Activated naive CD8-positive, alpha-beta T cell (primary cell): ENCODE measurements around the gene ADM.
"Not testable (repeated sequence)": the region's sequence is repeated elsewhere in the genome, so short reads cannot be mapped to it uniquely, and the experiment has no call there.

Experiments
- H3K27ac Mint-ChIP-seq: one replicate; pipeline ENCODE4 v1.8.0; 2021; ENCODE audit warnings: mixed read lengths
- H3K27me3 Mint-ChIP-seq: one replicate; pipeline ENCODE4 v1.8.0; 2021; ENCODE audit warnings: mixed read lengths
- H3K36me3 Mint-ChIP-seq: one replicate; pipeline ENCODE4 v1.8.0; 2021; ENCODE audit warnings: mixed read lengths
- H3K4me1 Mint-ChIP-seq: one replicate; pipeline ENCODE4 v1.8.0; 2021; ENCODE audit warnings: low read depth, mixed read lengths
- H3K4me3 Mint-ChIP-seq: one replicate; pipeline ENCODE4 v1.8.0; 2021; ENCODE audit warnings: mild to moderate bottlenecking, mixed read lengths
- H3K9me3 Mint-ChIP-seq: one replicate; pipeline ENCODE4 v1.8.0; 2021; ENCODE audit warnings: low read depth, mixed read lengths

The ADM gene, protein sequence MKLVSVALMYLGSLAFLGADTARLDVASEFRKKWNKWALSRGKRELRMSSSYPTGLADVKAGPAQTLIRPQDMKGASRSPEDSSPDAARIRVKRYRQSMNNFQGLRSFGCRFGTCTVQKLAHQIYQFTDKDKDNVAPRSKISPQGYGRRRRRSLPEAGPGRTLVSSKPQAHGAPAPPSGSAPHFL

DNA sequence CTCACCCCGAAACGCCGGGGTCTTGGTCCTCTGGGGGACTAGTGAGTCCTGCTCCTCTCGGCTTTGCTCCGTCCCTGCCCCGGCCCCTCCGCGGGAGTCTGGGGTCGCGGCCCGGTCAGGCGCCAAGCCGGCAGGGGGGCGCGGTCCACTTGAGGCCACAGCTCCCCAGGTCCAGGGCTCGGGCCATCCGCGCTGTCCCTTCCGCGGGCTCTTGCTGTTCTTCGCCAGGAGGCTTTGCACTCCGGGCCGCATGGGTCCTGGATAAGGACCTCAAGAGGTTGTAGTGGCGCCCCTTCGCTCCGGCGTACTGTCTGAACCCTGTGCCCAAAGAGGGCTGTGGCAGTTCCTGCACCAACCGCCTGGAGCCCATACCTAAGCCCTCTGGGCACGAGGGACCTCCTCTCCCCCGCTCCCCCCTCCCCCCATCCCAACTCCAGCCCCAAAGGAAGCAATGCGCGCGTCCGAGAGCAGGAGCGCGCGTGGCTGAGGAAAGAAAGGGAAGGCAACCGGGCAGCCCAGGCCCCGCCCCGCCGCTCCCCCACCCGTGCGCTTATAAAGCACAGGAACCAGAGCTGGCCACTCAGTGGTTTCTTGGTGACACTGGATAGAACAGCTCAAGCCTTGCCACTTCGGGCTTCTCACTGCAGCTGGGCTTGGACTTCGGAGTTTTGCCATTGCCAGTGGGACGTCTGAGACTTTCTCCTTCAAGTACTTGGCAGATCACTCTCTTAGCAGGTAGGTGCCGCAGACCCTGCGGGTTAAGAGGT lies at the start of gene ADM:
ADM (plus strand) TSS at position 579 of the 767 bp plus-strand sequence. CDS start 628 bp downstream, outside the sequence.
- Mint-ChIP-seq H3K4me3 (peak within 1 kb of the TSS; percentile 96), H3K27me3 (peaks cover 12% of the 10 kb centered on the region), H3K36me3 (no peaks in the 10 kb centered on the region), H3K9me3 (no peaks in the 10 kb centered on the region), H3K27ac (peak within 1 kb of the TSS; percentile 28), H3K4me1 (peaks cover 47% of the 10 kb centered on the region)

DNA sequence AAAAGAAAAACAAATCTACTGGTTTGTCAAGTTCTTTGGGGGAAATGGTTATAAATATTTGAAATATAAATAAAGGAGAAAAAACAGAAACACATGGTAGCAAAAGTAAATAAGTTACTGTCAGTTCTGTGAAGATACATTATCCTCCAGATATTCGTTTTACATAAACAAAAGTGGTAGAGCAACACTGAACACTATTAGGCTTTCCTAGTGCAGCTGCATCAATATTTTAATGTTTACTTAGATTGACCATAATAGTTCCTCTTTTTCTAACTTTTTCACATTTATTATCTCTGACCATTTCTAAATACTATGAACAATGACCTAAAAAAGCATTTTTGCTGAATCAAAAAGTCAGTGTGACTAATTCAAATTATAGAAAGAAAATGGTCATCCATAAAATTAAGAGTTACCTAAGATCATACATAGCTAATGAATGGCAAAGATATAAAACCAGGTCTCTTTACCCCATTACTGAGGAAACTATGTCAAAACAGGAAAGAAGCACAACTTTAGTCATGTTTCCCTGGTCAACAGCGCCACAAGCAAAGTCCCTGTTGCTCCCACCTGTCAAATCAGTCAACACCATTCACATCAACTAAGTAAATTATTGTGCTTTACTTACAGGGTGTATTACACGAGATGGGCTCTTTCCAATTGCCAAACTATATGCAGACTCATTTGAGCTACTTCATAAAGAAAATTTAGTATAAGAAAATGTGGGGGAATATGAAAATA lies 49.3 kb upstream of the ADM start:
- no peak overlapping the region for H3K27ac Mint-ChIP-seq
- H3K9me3 Mint-ChIP-seq = no peaks in the 10 kb centered on the region
- no peaks in the 10 kb centered on the region for H3K36me3 Mint-ChIP-seq
- H3K27me3 Mint-ChIP-seq = no peaks in the 10 kb centered on the region
- peaks cover 3% of the 10 kb centered on the region for H3K4me1 Mint-ChIP-seq
- no peak overlapping the region for H3K4me3 Mint-ChIP-seq

DNA sequence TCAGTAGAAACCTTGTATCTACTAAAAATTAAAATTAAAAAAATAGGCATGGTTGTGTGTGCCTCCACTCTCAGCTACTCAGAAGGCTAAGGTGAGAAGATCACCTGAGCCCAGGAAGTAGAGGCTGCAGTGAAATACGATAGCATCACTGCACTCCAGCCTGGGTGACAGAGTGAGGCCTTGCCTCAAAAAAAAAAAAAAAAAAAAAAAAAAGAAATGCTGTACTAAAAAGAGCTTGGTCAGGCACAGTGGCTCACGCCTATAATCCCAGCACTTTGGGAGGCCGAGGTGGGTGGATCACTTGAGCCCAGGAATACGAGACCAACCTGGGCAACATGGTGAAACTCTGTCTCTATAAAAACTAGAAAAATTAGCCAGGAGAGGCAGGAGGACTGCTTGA lies 47.4 kb upstream of the ADM start:
- Mint-ChIP-seq H3K4me1 (peaks cover 3% of the 10 kb centered on the region), H3K27me3 (no peaks in the 10 kb centered on the region), H3K36me3 (no peaks in the 10 kb centered on the region), H3K27ac (no peak overlapping the region), H3K4me3 (no peak overlapping the region), H3K9me3 (no peaks in the 10 kb centered on the region)

DNA sequence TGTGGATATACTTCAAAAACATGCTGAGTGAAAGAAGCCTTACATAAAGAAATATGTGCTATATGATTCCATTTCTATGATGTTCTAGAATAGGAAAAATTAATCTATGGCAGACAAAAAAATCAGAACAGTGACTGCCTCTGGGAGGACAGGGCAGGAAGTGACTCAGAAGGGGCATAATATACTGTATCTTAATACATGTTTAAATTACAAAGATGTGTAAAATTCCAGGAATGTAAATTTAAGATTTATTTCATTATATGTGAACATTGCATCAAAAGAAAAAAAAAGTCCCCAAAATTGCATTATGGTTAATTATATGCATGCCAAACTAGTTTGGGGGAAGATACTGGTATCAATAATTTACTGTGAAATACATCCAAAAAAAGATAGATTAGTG lies 43.1 kb upstream of the ADM start:
- Mint-ChIP-seq H3K27ac (no peak overlapping the region), H3K9me3 (no peaks in the 10 kb centered on the region), H3K36me3 (peaks cover 7% of the 10 kb centered on the region), H3K4me1 (no peaks in the 10 kb centered on the region), H3K27me3 (no peaks in the 10 kb centered on the region), H3K4me3 (no peak overlapping the region)

DNA sequence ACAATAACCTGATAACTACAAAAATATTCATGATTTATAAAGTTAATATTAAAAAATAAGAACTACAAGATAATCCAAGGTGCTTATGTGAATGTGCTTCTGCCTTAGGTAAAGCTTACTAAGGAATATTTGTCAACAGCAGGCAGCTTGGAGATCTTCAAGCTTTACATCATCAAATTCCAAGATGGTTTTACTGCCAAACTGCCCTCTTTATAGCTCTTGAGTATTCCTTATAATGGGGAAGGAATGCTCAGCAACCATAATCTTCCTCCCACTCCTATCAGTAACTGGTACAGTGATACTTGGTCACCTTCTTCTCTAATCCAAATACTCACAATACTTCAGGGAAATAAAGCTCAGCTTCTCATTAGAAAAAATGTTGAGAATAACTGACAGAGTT lies 40.9 kb upstream of the ADM start:
- Mint-ChIP-seq H3K9me3 (no peaks in the 10 kb centered on the region), H3K27me3 (no peaks in the 10 kb centered on the region), H3K27ac (no peak overlapping the region), H3K4me3 (no peak overlapping the region), H3K4me1 (no peaks in the 10 kb centered on the region), H3K36me3 (peaks cover 7% of the 10 kb centered on the region)

DNA sequence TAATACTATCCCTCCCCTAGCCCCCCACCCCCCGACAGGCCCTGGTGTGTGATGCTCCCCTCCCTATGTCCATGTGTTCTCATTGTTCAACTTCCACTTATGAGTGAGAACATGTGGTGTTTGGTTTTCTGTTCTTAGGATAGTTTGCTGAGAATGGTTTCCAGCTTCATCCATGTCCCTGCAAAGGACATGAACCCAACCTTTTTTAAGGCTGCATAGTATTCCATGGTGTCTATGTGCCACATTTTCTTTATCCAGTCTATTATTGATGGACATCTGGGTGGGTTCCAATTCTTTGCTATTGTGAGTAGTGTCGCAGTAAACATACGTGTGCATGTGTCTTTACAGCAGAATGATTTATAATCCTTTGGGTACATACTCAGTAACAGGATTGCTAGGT lies 40.2 kb upstream of the ADM start:
- H3K36me3 Mint-ChIP-seq, H3K27ac Mint-ChIP-seq, H3K4me1 Mint-ChIP-seq, H3K9me3 Mint-ChIP-seq, H3K4me3 Mint-ChIP-seq, H3K27me3 Mint-ChIP-seq: not testable (repeated sequence)

DNA sequence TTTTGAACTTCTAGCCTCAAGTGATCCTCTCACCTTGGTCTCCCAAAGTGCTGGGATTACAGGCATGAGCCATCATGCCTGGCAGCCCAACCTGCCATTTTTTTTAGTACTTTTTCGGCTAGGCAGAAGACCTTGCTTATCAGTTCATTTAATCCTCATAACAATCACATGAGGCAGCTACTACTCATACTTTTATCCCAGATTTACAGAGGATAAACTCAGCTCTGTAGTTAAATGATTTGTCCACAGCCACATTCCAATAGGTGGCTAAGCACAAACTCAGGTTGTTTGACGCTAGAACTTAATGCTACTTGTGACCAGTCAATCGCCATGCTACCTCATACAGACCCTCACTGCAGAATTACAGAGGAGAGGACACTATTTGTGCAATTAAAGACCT lies 38.9 kb upstream of the ADM start:
- Mint-ChIP-seq H3K9me3 (no peaks in the 10 kb centered on the region), H3K27me3 (no peaks in the 10 kb centered on the region), H3K4me1 (no peaks in the 10 kb centered on the region), H3K36me3 (peaks cover 7% of the 10 kb centered on the region), H3K27ac (no peak overlapping the region), H3K4me3 (no peak overlapping the region)

DNA sequence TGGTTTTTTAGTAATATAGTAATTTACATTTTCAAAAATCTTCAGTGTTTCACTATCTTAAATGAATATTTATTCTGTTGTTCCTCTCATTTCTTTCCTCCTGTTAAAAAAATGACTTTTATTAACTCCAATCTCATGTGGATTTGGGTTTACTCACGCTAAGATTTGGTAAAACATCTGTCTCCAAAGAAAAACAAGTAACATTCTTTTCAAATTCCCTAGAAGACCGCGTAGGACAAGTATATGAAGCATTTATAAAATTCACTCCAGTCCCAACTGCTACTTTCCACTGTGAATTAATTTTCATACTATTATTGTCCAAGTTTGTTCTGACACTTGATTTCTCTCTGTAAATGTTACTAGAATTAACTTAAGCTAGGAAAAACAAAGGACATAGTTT lies 37.1 kb upstream of the ADM start:
- Mint-ChIP-seq H3K27ac (no peak overlapping the region), H3K4me1 (no peaks in the 10 kb centered on the region), H3K36me3 (peaks cover 7% of the 10 kb centered on the region), H3K9me3 (no peaks in the 10 kb centered on the region), H3K27me3 (no peaks in the 10 kb centered on the region), H3K4me3 (no peak overlapping the region)

DNA sequence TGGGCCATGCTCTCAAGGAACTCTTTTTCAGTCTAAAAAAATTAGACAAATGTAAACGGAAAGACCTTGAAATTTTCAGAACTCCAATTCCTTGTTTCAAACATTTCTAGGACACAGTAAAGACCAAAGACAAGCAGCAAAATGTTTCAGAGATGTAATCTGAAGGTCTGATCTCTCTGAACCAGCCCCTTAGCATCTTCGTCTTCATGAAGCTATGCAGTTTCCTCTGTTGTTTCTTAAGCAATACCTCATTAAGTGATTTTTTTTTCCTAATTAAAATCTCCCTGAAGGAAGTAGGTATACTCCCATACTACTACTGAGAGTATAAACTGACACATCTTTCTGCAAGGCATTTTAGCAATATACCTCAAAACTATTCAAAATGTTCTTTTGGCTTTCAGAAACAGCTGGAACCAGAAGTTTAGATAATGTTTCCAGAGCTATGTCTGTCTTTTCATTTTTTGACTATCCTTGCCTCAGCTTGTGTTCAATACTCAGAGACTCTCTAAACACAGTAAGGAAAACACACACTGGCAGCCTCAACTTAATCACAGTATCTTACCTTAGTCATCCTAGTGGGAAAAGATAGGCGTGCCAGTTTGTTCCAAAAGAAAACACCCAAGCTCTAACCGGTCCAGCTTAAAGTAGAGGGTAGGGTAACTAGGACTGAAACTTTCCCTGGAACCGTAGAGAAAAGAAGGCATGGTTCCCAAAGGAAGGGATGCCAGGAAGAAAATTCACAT lies 36.0 kb upstream of the ADM start:
- peaks cover 3% of the 10 kb centered on the region for H3K4me1 Mint-ChIP-seq
- peaks cover 7% of the 10 kb centered on the region for H3K36me3 Mint-ChIP-seq
- H3K27me3 Mint-ChIP-seq = no peaks in the 10 kb centered on the region
- H3K4me3 Mint-ChIP-seq = no peak overlapping the region
- H3K27ac Mint-ChIP-seq = no peak overlapping the region
- no peaks in the 10 kb centered on the region for H3K9me3 Mint-ChIP-seq

DNA sequence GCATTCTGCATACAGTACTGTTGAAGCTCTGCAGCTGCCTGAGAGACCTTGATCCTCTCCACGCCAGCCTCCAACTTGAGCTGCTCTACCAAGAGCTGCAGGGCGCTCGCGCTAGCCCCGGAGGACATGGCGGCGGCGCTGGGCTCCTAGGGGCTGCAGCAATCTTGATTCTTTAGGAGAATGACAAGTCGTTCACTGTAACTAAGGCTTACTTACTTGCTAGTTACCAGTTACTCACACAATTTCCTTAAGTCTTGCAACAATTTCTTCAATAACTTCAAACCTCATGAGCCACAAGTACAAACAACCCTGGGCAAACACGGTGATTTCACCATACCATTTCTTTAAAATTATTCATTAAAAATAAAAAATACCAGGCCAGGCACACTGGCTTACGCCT lies 32.7 kb upstream of the ADM start:
- peaks cover 4% of the 10 kb centered on the region for H3K36me3 Mint-ChIP-seq
- no peaks in the 10 kb centered on the region for H3K27me3 Mint-ChIP-seq
- no peak overlapping the region for H3K4me3 Mint-ChIP-seq
- H3K9me3 Mint-ChIP-seq = no peaks in the 10 kb centered on the region
- H3K4me1 Mint-ChIP-seq = peaks cover 10% of the 10 kb centered on the region
- H3K27ac Mint-ChIP-seq = no peak overlapping the region

DNA sequence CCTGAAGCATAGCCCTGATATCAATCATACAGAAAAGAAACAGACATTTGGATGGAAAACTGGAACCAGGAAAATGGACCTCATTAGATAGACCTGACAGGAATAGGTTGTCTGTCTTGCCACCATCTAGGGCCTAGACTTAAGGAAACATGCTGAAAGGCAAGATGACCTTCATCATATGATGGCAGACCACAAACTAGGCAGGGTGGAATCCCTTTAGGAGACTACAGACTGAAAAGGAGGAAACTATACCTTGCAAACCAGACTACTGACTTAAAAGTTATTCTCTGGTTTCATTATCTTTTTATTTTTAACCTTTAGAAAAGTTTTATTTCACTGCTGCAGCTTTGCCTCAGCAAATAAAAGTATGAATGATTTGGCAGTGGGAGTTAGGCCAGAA lies 31.1 kb upstream of the ADM start:
- no peak overlapping the region for H3K4me3 Mint-ChIP-seq
- H3K27me3 Mint-ChIP-seq = no peaks in the 10 kb centered on the region
- no peak overlapping the region for H3K27ac Mint-ChIP-seq

DNA sequence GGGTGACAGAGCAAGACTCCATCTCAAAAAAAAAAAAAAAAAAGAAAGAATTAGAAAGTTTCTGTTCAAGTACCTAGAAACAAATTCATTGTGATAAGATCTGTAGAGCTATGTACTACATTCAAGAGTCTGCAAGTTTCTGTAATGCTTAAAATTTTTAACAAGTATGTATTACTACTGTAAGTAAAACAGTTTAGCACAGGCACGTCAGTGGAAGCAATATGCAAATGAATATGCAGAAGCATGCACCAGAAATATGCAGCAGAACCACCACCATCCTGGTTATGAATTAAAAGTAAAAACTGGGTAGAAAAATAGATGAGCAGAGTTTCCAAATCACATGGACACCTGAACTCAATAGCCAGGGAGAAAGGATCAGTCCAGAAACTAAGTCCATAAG lies 30.1 kb upstream of the ADM start:
- Mint-ChIP-seq H3K27ac (no peak overlapping the region), H3K9me3 (no peaks in the 10 kb centered on the region), H3K36me3 (peaks cover 6% of the 10 kb centered on the region), H3K4me3 (no peak overlapping the region), H3K4me1 (peaks cover 10% of the 10 kb centered on the region), H3K27me3 (no peaks in the 10 kb centered on the region)

More for the DNA sequence above, 31.1 kb upstream of the ADM start:
- H3K9me3 Mint-ChIP-seq = no peaks in the 10 kb centered on the region
- H3K36me3 Mint-ChIP-seq = peaks cover 4% of the 10 kb centered on the region
- peaks cover 10% of the 10 kb centered on the region for H3K4me1 Mint-ChIP-seq

DNA sequence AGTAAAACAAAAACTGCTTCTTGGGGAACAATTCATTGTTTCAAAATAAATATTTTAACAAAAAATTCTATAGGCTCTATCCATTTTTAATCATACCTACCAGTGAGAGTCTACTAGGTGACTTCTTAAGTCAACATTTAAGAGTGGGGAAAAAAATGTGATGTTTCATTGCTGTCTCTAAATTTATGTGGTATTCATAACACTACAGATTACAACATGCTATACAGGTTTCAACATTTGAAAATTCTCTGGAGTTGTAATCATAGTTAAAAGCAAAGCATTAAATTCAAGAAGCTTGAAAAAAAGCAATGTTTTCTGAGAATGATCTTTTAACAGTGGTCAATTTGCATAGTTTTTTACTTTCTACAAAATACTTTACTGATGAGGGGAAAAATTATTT lies 29.2 kb upstream of the ADM start:
- peaks cover 6% of the 10 kb centered on the region for H3K36me3 Mint-ChIP-seq
- no peaks in the 10 kb centered on the region for H3K27me3 Mint-ChIP-seq
- no peaks in the 10 kb centered on the region for H3K9me3 Mint-ChIP-seq
- no peak overlapping the region for H3K27ac Mint-ChIP-seq
- H3K4me3 Mint-ChIP-seq = no peak overlapping the region
- H3K4me1 Mint-ChIP-seq = peaks cover 10% of the 10 kb centered on the region

DNA sequence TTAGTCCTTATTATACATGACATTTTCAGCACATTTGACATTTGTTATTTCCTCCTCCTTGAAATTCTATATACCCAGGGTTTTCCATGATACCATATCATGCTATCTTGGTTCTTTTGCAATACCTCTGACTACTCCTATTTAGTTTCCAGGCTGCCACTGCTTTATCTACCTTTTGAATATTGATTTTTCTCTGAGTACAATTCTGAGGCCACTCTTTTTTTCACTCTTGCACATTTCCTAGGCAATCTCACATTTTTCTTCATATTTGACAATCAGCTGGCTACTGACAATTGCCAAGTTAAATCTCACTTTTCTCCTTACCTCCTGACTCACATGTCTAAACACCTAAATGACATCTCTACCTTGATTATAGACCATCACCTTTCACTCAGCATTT lies 22.8 kb upstream of the ADM start:
- H3K27ac Mint-ChIP-seq = no peak overlapping the region
- peaks cover 4% of the 10 kb centered on the region for H3K36me3 Mint-ChIP-seq
- no peaks in the 10 kb centered on the region for H3K9me3 Mint-ChIP-seq
- peaks cover 4% of the 10 kb centered on the region for H3K27me3 Mint-ChIP-seq
- H3K4me1 Mint-ChIP-seq = peaks cover 3% of the 10 kb centered on the region
- H3K4me3 Mint-ChIP-seq = no peak overlapping the region

DNA sequence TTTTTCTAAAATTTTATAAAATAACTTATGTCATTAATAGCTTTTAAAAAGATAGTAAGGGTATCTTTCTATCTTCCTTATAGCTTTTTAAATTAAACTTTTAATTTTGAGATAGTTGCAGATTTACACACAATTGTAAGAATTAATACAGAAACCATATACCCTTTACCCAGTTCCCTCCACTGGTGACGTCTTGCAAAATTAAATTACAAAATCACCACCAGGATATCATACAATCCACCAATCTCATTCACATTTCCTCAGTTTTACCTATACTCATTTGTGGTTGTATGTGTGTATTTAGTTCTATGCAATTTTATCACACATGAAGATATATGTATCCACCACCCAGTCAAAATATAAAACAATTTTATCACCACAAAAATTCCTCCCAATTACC lies 20.9 kb upstream of the ADM start:
- Mint-ChIP-seq H3K27ac (no peak overlapping the region), H3K4me3 (no peak overlapping the region), H3K36me3 (peaks cover 6% of the 10 kb centered on the region), H3K4me1 (peaks cover 3% of the 10 kb centered on the region), H3K9me3 (no peaks in the 10 kb centered on the region), H3K27me3 (peaks cover 4% of the 10 kb centered on the region)
